ACC112 (cell line): ENCODE results near the gene RABGAP1L.

ENCODE experiments used
- H2AFZ ChIP-seq: fragments of 200-600 bp; sonication (generic); one replicate; pipeline ENCODE4 v1.6.0; 2017; ENCODE audit warnings: antibody characterized with exemption, low read length; ENCODE audit not compliant: unreplicated experiment
- H3K27ac ChIP-seq: fragments of 200-600 bp; sonication (generic); 2 replicates; pipeline ENCODE4 v1.5.1; 2014; ENCODE audit warnings: low read depth, mild to moderate bottlenecking, antibody characterized with exemption, low read length, moderate library complexity
- H3K27me3 ChIP-seq: fragments of 200-600 bp; sonication (generic); 2 replicates; pipeline ENCODE4 v1.6.1; 2014; ENCODE audit warnings: mild to moderate bottlenecking, antibody characterized with exemption, low read length, moderate library complexity, mixed read lengths; ENCODE audit not compliant: insufficient read depth
- H3K36me3 ChIP-seq: fragments of 200-600 bp; sonication (generic); 2 replicates; pipeline ENCODE4 v1.6.1; 2016; ENCODE audit warnings: mild to moderate bottlenecking, antibody characterized with exemption, low read length, moderate library complexity, mixed read lengths; ENCODE audit not compliant: insufficient read depth
- H3K4me1 ChIP-seq: fragments of 200-600 bp; sonication (generic); one replicate; pipeline ENCODE4 v1.6.1; 2016; ENCODE audit warnings: low read length, mixed read lengths; ENCODE audit not compliant: insufficient read depth, unreplicated experiment, control insufficient read depth
- H3K4me3 ChIP-seq: fragments of 200-600 bp; sonication (generic); 2 replicates; pipeline ENCODE4 v1.5.1; 2014; ENCODE audit warnings: mild to moderate bottlenecking, low read depth, low read length
- H3K79me2 ChIP-seq: fragments of 200-600 bp; sonication (generic); one replicate; pipeline ENCODE4 v1.6.0; 2016; ENCODE audit warnings: low read length; ENCODE audit not compliant: control insufficient read depth, unreplicated experiment, insufficient read depth

RABGAP1L gene

DNA sequence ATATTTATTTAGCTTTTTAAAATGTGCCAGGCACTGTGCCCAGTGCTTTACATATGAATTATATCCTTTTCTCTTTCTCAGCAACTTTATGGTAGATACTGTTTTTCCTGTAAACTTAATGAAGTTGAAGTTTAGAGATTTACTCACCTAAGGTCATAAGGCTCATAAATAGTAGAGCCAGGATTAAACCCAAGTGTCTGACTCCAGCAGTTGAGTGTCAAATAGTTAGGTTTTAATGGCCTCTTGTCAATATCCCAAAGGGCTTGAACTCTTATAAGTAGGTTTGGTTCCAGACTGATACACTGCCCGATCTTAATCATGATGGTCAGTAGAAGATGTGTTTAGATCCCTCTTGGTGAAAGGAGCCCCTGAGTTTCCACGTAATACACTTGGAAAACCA is 37.8 kb downstream of the RABGAP1L start:
- Histone ChIP-seq H3K79me2 (no peaks in the 10 kb centered on the region), H2AFZ (no peak overlapping the region), H3K27ac (no peak overlapping the region), H3K27me3 (no peaks in the 10 kb centered on the region), H3K36me3 (no peaks in the 10 kb centered on the region), H3K4me3 (no peak overlapping the region), H3K4me1 (no peaks in the 10 kb centered on the region)

DNA sequence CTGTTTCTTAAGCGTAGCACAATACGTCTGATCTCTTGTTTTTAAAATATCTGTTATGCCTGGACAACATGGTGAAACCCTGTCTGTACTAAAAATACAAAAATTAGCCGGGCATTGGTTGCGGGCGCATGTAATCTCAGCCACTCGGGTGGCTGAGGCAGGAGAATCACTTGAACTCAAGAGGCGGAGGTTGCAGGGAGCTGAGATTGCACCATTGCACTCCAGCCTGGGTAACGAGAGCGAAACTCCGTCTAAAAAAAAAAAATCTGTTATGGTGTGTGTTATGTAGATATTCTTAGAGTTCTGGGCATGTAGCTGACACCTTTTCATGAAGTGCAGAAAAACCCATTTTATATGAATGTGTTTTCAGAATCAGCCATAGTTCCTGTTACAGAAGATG is 38.2 kb downstream of the RABGAP1L start:
- no peak overlapping the region for H2AFZ ChIP-seq
- H3K4me3 ChIP-seq = no peak overlapping the region
- H3K79me2 ChIP-seq = no peaks in the 10 kb centered on the region
- no peaks in the 10 kb centered on the region for H3K4me1 ChIP-seq
- H3K36me3 ChIP-seq = no peaks in the 10 kb centered on the region
- no peak overlapping the region for H3K27ac ChIP-seq
- no peaks in the 10 kb centered on the region for H3K27me3 ChIP-seq

DNA sequence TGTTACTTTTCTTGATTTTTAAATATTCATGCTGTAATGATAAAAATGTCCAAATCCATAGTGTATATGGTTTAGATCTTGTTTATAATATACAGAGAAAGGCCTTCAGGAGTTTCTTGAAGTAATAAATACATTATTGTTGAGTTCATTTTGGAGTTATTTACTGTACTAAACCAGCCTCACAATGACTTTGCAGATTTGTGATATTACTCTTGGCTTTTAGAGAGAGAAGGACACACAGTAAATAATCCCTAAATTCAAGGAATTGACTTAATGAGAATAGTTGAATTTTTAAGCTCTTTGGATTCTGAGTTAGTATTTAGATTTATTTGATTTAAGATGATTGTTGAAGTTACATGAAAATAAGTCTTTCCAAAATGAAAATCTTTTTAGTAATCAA is 38.9 kb downstream of the RABGAP1L start:
- Histone ChIP-seq H3K4me1 (no peaks in the 10 kb centered on the region), H3K79me2 (no peaks in the 10 kb centered on the region)

DNA sequence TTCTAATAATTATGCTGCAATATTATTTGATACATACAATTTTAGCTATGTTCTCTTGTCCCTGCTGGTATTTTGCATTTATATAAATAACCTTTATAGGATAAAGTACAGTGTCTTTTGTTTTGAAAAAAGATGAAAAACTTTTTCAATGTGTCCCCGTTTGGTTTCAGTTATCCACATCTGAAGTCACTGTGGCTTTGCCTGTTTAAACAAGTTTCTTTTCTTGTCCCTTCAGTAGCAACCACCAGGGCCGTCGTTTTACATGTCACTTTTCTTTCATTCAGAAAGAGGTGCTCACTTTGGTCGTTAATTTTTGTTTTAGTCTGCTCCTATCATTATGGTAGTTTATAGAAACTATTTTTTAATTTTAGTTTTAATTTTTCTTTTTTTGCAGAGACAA is 41.4 kb downstream of the RABGAP1L start:
- Histone ChIP-seq H3K4me3 (no peak overlapping the region), H3K27me3 (no peaks in the 10 kb centered on the region), H3K4me1 (no peaks in the 10 kb centered on the region), H2AFZ (no peak overlapping the region), H3K36me3 (no peaks in the 10 kb centered on the region), H3K79me2 (peaks cover 3% of the 10 kb centered on the region), H3K27ac (no peak overlapping the region)

More for the DNA sequence above, 38.9 kb downstream of the RABGAP1L start:
- Histone ChIP-seq H3K27me3 (no peaks in the 10 kb centered on the region), H2AFZ (no peak overlapping the region), H3K4me3 (no peak overlapping the region), H3K27ac (no peak overlapping the region), H3K36me3 (no peaks in the 10 kb centered on the region)

DNA sequence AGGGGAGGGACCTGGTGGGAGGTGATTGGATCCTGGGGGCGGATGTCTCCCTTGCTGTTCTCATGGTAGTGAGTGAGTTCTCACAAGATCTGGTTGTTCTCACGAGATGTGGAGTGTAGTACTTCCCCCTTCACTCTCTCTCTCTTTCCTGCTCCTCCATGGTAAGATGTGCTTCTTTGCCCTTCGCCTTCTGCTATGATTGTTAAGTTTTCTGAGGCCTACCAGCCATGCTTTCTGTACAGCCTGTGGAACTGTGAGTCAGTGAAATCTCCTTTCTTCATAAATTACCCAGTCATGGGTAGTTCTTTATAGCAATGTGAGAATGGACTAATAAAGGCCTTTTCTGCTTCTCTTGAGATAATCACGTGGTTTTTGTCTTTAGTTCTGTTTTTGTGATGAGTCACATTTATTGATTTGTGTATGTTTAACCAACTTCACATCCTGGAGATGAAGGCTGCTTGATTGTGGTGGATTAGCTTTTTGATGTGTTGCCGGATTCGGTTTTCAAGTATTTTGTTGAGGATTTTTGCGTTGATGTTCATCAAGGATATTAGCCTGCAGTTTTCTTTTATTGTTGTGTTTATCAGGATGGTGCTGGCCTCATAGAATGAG is 45.5 kb downstream of the RABGAP1L start:
- no peak overlapping the region for H3K27ac ChIP-seq
- H3K4me3 ChIP-seq = no peak overlapping the region
- H3K36me3 ChIP-seq = no peaks in the 10 kb centered on the region
- H3K4me1 ChIP-seq = no peaks in the 10 kb centered on the region
- H3K27me3 ChIP-seq = no peaks in the 10 kb centered on the region
- no peak overlapping the region for H2AFZ ChIP-seq
- H3K79me2 ChIP-seq = peaks cover 4% of the 10 kb centered on the region

DNA sequence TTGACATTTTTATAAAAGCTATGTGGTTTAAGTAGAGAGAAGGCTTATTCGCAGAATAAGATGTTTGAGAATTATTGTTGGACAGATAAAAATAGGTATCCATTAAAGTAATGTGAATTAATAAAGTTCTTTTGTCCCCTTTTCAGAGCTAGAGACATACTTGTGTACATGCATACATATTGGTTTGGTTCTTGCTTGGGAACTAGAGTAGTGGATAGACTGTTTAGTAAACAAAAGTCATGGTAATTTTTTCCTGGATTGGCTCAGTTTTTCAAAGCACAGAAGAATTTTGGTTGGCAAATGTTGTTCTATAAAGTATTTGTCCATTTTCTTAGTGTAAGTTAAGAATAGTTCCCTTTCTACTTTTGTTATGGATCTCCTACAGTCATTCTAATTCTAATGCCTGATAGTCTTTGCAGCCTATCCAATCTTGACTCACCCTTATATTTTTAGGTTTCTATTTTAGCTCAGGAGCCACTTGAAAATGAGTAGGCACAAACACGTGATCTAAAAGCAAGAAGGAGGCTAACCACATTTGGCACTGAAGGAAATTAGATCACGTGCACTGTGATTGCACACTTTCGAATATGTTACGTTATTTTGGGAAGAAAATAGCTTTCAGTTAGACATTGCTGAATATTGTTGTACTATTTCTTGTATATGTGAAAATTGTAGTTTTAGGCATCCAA is 47.0 kb downstream of the RABGAP1L start:
- Histone ChIP-seq H2AFZ (no peak overlapping the region), H3K79me2 (peaks cover 4% of the 10 kb centered on the region), H3K36me3 (no peaks in the 10 kb centered on the region), H3K4me3 (no peak overlapping the region), H3K27ac (no peak overlapping the region), H3K27me3 (no peaks in the 10 kb centered on the region), H3K4me1 (no peaks in the 10 kb centered on the region)

DNA sequence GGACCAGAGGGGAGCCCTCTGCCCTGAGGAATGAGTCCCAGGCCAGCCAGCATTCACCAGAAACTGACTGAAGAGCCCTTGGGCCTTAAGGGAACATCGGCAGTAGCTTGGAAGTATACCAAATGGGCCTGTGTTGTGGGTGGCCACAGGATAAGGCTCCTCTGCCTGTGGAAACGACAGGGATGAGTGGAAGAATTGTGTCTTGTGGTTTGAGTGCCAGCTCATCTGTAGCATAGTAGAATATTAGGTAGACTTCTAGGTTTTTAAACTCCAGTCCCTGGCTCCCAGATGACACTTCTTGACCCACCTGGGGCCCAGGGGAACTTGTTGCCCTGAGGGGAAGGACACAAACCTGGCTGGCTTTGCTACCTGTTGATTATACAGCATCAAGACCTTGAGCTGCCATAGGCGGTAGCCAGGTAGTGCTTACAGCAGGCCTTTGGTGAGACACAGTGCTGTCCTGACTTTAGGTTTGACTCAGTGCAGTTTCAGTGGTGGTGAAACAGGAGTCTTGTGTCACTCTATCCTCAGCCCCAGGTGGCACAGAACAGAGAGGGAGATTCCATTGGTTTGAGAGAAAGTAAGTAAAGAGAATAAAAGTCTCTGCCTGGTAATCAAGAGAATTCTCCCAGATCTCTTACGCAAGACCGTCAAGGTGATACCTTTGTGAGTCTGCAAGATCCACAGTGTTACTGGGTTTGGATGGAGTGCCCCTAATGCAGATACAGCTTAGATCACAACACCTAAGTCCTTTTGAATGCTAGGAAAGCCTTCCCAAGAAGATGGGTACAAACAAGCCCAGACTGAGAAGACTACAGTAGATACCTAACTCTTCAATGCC is 50.2 kb downstream of the RABGAP1L start:
- H3K4me3 ChIP-seq = no peak overlapping the region
- H2AFZ ChIP-seq = no peak overlapping the region
- H3K79me2 ChIP-seq = peaks cover 4% of the 10 kb centered on the region
- no peaks in the 10 kb centered on the region for H3K36me3 ChIP-seq
- H3K27ac ChIP-seq = no peak overlapping the region
- no peaks in the 10 kb centered on the region for H3K4me1 ChIP-seq
- no peaks in the 10 kb centered on the region for H3K27me3 ChIP-seq

DNA sequence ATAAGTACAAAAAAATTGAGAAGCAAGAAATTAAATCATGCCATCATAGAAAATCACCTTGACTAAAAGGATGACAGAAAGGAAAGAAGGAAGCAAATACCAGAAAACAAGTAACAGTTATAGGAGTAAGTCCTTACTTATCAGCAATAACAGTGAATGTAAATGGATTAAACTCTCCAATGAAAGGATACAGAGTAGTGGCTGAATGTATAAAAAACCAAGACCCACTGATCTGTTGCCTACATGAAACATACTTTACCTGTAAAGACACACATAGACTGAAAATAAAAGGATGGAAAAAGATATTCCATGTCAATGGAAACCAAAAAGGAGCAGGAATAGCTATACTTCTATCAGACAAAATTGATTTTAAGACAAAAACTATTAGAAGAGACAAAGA is 52.2 kb downstream of the RABGAP1L start:
- Histone ChIP-seq H2AFZ (no peak overlapping the region), H3K27ac (no peak overlapping the region), H3K4me1 (no peaks in the 10 kb centered on the region), H3K27me3 (no peaks in the 10 kb centered on the region), H3K79me2 (no peaks in the 10 kb centered on the region), H3K4me3 (no peak overlapping the region), H3K36me3 (no peaks in the 10 kb centered on the region)

DNA sequence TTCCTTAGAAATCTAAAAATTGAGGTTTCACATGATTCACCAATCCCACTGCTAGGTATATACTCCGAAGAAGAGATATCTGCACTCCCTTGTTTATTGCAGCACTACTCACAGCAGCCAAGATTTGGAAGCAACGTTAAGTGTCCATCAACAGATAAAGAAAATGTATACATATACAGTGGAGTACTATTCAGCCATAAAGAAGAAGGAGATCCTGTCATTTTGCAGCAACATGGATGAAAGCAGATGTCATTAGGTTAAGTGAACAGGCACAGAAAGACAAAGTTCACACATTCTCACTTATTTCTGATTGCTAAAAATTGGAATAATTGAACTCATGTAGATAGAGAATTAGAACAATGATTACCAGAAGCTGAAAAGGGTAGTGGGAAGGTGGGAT is 56.4 kb downstream of the RABGAP1L start:
- H3K79me2 ChIP-seq = no peaks in the 10 kb centered on the region
- no peak overlapping the region for H3K27ac ChIP-seq
- no peaks in the 10 kb centered on the region for H3K36me3 ChIP-seq
- H3K27me3 ChIP-seq = no peaks in the 10 kb centered on the region
- peaks cover 12% of the 10 kb centered on the region for H3K4me1 ChIP-seq
- H3K4me3 ChIP-seq = no peak overlapping the region
- no peak overlapping the region for H2AFZ ChIP-seq

DNA sequence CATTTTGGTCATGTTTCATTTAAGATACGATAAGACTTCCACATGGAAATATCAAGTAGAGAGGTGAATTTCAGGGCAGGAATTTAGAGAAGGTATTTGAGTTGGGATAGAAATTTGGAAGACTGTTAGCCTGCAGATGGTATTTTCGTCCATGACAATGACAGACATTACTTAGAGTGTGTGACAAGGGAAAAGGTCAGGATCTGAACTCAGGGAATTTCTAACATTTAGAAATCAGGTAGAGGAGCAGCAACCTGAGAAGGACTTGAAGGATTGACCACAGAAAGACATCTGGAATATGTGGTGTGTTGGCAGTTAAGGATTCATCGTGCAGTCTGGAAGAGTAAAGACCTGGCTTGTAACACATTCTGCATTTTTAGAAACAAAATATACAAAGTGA is 57.9 kb downstream of the RABGAP1L start:
- peak overlapping the region; percentile 2 for H2AFZ ChIP-seq
- H3K36me3 ChIP-seq = no peaks in the 10 kb centered on the region; the same call in 1 of the 2 replicates
- no peak overlapping the region for H3K4me3 ChIP-seq
- no peak overlapping the region for H3K27ac ChIP-seq
- no peaks in the 10 kb centered on the region for H3K27me3 ChIP-seq
- peaks cover 12% of the 10 kb centered on the region for H3K4me1 ChIP-seq
- no peaks in the 10 kb centered on the region for H3K79me2 ChIP-seq
